DOHH2 (cell line): ENCODE data around the gene CRYGN.

Source experiments
- EZH2phosphoT487 ChIP-seq: fragments of 200-600 bp; sonication (generic); IDR thresholded peaks from 2 replicates; pipeline ENCODE4 v1.6.1; 2017; ENCODE audit warnings: borderline replicate concordance, mild to moderate bottlenecking, antibody characterized with exemption, low read length, moderate library complexity, mixed read lengths
- TF ChIP-seq, protein P1 (sequence below): fragments of 200-600 bp; sonication (generic); IDR thresholded peaks from one replicate; pipeline ENCODE4 v1.5.1; 2014; ENCODE audit warnings: antibody characterized with exemption, mild to moderate bottlenecking, low read depth, low read length; ENCODE audit not compliant: poor library complexity, severe bottlenecking

DNA sequence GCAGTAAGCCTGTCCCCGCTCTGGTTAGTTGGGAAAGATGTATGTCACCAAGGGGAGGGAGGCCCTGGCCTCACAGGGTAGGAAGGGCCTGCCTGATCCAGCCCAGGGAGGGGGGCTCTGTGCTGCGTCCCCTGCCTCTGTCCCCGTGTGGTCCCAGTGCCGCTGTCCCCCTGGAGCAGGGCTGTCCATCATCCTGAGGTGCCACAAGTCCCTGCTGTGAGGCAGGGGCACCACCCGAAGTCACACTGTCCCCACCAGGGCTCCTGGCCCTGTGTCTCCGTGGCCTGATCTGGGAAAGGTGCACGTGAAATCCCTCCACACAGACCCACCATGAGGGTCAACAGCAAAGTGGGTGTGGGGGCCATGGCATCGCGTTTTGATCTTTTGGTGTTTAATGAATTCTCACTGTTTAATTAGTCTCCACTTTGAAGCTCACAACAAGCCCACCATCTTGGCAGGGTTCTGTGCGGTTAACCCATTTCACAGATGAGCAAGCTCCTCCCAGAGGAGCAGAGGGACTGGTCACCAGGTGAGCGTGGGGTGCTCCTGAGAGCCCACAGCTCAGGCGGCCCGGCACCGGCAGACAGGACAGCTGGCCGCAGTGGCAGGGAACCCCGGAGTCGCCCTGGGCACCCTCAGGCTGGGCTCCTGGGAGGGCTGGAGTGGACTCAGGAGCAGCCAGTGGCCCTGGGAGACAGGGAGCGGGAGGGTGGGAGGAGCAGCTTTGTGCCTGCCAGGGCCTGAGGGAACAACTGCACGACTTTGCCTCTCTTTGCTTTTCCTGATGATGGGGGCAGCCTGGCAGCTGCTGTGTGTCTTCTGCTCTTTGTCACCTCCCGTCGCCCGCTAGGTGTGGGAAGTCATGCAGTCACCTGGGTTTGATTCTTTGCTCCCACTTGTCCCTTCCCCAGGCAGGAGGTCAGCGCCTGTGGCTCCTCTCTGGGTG is 12.0 kb upstream of the CRYGN start:
- TF ChIP-seq, protein P1, sequence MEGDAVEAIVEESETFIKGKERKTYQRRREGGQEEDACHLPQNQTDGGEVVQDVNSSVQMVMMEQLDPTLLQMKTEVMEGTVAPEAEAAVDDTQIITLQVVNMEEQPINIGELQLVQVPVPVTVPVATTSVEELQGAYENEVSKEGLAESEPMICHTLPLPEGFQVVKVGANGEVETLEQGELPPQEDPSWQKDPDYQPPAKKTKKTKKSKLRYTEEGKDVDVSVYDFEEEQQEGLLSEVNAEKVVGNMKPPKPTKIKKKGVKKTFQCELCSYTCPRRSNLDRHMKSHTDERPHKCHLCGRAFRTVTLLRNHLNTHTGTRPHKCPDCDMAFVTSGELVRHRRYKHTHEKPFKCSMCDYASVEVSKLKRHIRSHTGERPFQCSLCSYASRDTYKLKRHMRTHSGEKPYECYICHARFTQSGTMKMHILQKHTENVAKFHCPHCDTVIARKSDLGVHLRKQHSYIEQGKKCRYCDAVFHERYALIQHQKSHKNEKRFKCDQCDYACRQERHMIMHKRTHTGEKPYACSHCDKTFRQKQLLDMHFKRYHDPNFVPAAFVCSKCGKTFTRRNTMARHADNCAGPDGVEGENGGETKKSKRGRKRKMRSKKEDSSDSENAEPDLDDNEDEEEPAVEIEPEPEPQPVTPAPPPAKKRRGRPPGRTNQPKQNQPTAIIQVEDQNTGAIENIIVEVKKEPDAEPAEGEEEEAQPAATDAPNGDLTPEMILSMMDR: no peak
- no peak for TF ChIP-seq EZH2phosphoT487
